Measurements from ENCODE around the gene AOAH.

AOAH gene

GRCh38 chr7:36625247-36625646, 99.0 kb downstream of the AOAH start:
- no peak for DNase-seq

GRCh38 chr7:36623247-36623646, 101.0 kb downstream of the AOAH start:
- no peak for DNase-seq

- DNase-seq = no peak
Measured at GRCh38 chr7:36621396-36621795, 102.9 kb downstream of the AOAH start.

DNA sequence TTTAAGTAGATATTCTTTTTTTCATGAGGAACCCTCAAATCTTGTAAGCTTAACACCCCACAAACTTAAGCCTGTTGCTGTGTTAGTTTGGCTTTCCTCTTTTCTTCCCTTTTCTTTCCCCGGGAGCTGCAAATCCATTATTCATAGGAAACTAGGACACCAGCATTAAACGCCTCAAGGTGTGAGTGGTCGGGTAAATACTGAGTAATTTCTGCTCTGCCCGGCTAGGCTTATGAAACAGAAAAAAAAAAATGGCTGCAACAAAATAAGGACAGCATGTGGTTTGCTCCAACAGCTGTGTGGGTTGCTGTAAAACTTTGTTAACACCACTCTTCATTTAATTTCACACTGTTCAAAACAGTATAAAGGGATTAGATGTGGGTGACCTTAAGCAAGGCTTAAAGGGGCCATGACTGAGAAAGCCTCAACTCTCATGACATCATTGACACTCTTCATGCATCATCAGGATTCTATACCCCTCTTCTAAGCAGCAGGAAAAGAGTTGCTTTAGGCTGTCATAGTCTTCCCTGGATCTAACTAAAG, 104.1 kb downstream of the AOAH start:
- no peak for DNase-seq

GRCh38 chr7:36617408-36617807, 106.9 kb downstream of the AOAH start:
- DNase-seq = no peak

GRCh38 chr7:36615852-36616540, 108.3 kb downstream of the AOAH start:
- DNase-seq = peak; percentile 44

GRCh38 chr7:36614959-36615358, 109.3 kb downstream of the AOAH start:
- DNase-seq = no peak

GRCh38 chr7:36613031-36613614, 111.2 kb downstream of the AOAH start:
- no peak for DNase-seq

DNA sequence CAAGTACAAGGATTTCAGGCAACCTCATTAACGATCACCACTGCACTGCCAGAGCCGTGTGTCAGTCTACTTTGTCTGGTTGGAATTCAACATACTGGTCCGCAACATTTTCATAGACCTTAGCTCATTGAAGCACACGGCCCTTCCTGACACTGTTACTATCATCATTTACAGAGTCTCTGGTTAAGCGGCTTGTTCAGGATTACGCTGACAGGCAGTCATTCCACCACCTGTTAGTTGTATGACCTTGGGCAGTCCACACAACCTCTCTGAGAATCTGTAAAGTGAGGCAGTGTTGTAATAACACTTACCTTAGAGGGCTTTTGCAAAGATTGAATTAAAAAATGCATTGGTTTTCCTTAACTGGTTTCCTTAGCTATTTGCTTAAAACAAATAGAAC, 112.6 kb downstream of the AOAH start:
- no peak for DNase-seq

DNA sequence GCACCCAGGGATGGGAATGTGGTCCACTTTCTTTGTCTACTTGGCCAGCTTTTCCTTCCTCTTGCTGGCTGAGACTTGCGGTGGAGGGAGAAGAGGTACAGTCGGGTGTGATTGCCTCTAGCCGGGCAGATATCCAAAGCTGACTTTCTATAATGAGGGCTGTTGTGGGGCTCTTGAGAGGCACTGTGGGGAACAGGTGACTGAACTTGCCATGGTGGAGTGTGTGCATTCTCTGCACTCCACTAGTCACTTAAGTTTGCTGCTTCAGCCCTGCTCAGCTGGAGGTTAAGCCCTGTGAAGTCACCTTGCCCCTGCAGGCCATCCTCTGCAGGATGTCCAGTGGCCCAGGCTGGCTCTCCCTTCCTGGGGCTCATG, 116.6 kb downstream of the AOAH start:
- peak; percentile 72 for DNase-seq

DNA sequence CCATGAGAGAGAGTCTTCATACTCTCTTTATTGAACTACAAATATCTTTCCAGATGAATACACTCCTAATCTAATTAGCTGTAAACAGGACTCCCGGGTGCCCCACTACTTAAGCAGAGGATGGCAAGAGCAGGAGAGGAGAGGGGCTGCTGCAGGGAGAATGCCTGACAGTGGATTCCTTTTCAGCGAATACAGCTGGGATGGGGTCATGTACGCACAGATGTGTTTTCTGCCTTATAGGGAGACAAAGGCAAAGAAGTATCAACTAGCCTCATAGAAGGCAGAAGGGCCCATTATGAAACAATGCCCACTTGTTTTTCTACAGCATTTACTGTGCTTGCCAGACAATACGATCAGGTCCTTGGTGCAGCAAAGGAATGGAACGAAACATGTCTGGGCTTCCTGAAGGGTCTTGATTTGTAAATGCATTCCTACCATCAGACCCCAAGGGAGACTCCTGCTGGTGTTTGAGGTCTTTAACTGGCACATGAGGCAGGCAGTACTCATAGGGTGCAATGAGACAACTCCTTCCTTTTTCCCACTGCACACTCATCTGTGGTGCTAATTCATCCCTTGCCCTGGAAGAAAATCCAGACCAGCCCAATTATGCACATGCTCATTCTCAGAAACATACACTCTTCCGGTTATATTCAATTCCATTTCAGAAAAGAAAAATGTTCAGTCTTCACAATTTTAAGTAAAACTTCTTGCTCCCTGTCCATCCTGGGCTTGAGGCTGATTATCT, 117.1 kb downstream of the AOAH start:
- DNase-seq = no peak

GRCh38 chr7:36606153-36606975, 117.9 kb downstream of the AOAH start:
- no peak for DNase-seq

DNA sequence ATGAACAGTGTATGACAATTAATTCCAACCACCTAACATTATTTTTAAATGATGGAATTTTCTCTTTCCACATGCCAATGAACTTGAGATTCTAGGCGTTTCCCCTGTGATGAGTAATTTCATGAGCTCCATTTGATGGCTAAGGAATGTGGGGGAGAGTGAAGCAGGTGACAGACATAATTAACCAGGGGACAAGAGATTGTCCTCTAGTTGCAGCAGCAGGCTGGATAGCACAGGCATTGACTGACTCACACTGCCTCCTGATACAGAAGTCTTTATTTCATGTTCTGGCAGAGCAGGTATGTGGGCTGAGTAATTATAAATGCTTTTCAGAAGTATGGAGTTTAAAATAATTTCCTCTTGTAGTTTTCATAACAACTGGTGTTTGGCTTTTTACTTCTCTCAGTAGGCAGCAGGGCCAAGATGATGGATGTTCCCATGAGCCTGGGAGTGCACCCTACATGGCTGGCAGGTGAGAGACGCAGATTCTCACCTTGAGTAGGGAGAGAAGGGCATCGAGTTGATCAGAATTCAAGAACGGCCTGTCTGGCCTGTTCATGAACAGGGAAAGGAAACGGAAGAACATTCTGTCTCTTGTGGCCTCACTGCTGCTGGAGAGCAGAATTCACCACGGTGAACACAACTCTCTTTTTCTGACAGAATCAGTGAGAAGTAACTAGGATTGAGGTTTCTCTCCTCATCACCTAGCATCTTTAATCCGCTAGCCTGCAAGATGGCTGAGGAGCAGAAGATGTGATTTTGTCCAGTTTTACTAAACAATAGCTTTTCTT, 118.8 kb downstream of the AOAH start:
- DNase-seq = no peak

DNA sequence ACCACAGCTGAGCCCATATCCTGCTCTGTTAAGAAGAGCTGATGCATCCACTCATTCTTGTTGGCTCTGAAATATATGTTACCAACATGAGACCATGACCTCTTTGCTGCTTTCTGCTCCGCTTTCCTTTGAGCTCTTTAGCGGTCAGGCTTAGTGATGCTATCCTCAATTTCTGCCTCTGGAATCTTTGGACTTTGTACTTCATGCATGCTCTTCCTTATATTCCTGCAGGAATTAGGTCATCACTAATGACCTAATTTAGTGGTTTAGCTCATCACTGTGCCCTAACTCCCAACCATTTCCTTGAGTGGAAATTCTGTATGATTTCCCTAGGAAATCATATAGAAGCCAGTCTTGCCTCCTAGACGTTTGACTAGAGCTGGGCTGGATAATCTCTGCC, 119.5 kb downstream of the AOAH start:
- no peak for DNase-seq

DNA sequence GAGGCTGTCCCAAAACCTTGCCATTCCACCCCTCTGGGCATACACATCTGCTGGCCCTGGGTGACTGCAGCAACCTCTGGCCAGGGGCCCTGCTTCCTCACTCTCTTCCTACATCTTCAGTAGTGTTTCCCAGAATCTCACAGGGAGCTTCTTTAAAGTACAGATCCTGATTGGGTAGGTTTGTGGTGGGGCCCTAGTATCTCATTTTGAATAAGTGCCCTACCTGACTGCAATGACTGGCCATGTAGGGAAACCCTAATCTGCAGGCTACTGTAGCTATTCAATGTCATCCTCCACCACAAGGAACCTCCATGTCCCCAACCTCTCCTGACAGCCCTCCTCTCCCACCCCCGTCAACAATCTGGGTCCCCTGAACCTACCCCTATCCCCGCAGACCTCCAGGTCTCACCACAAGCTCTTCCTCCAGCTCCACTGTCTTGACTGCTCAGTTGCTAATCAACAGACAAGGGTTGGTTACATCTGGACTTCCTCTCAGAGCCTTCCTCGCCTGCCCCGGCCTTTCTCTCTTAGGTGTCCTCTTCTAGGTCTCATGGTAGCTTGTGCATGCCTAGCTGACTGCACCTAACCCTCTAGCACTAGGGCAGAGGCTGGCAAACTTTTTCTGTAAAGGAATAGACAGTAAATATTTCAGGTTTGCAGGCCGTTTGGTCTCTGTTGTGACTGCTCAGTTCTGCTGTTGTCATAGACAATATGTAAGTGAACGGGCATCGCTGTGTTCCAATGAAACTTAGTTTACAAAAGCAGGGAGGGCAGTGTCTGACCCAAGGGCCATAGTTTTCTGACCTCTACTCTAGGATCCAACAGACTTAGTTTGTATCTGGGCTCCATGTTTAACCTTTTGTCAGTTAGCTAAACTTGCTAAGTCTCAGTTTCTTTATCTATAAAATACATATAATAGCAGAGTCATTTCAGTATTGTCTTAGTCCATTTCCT, 121.1 kb downstream of the AOAH start:
- DNase-seq = no peak

GRCh38 chr7:36602511-36602910, 121.8 kb downstream of the AOAH start:
- no peak for DNase-seq

GRCh38 chr7:36601601-36602000, 122.7 kb downstream of the AOAH start:
- DNase-seq = no peak

DNA sequence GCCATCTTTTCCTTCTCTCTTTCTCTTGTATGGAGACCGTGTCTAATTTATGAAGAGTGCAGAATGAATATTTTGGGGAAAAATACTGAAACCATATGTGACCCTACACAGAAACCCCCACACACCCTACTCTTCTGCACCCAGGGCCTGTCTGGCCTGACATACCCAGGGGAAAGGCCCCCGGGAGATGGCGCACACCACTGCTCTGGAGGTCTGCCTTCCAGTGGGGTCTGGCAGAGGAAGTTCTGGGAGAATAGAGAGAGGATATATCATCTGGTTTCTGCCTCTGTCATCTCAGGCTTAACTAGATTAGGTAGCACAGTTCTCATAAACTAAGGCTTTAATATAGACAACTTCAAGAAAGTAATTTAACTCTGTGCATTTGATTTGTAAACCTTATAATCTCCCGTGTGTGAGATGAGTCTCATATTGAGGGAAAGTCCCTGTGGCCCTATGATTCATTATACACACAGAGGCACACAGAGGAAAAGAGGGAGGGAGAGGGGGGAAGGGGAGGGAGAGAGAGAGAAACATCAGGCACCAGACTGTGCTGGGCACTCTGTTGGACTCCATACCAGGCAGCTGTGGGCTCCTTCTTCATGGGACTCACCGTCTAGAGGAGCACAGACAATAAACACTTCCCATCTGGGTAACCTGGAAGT, 123.3 kb downstream of the AOAH start:
- no peak for DNase-seq

DNA sequence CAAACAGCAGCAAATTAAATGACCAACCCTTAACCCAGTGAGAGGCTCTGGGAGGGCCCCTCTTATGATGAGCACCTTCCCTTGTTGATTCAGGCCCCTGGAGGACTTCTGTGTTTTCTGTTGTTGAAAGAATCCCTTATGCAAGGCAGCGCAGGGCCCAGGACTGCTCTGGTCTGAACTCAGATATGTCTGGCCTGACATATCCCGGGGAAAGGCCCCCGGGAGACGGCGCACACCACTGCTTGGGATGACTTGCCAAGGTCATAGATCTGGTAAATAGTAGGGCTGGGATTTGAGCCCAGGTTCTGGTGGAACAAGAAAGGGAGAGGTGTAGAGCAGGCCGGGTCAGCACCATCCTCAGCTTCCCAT, 124.0 kb downstream of the AOAH start:
- no peak for DNase-seq

- no peak for DNase-seq
Measured at GRCh38 chr7:36599645-36600313, 124.5 kb downstream of the AOAH start.
